OCI-LY3 (cell line): ENCODE results near the gene PDCD2L.

Source experiments
- CTCF ChIP-seq: fragments of 200-600, 300-600 bp; sonication (generic); IDR thresholded peaks from 2 replicates; pipeline ENCODE4 v1.5.1; 2014; ENCODE audit warnings: antibody characterized with exemption, low read length, low read depth
- EZH2phosphoT487 ChIP-seq: fragments of 200-600 bp; shearing (Covaris generic); IDR thresholded peaks from 2 replicates; pipeline ENCODE4 v1.6.1; 2018; ENCODE audit warnings: antibody characterized with exemption, mixed run types, low read depth

- TF ChIP-seq CTCF (no peak), EZH2phosphoT487 (no peak)
Measured at GRCh38 chr19:34373601-34374288, 30.5 kb upstream of the PDCD2L start.
